ENCODE data around the gene RHEB.

Gene RHEB

DNA sequence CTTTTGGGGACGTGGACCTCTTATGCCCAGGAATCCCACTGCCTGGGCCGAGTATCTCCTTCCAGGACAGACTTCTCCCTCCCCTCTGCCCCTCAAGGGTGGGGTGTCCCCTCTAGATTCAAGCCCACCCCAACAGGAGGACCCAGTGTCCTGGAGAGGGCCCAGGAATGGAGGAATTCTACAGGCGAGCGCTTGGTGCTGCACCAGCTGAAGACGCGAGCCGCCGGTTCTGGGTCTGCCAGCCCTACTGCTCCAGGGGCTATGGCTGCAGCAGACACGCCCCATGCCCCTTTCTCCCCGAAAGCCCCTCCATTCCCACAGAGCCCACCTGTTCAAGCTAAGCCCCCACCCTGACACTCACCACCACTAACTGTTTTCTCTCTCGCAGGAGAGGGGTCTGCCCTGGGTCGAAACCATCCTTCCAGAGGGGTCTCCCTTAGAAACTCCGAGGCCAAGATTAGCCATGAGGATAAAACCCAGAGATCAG is 88.4 kb downstream of the RHEB start:
- no peak overlapping the region for H3K27ac ChIP-seq
- TF ChIP-seq, protein P1, sequence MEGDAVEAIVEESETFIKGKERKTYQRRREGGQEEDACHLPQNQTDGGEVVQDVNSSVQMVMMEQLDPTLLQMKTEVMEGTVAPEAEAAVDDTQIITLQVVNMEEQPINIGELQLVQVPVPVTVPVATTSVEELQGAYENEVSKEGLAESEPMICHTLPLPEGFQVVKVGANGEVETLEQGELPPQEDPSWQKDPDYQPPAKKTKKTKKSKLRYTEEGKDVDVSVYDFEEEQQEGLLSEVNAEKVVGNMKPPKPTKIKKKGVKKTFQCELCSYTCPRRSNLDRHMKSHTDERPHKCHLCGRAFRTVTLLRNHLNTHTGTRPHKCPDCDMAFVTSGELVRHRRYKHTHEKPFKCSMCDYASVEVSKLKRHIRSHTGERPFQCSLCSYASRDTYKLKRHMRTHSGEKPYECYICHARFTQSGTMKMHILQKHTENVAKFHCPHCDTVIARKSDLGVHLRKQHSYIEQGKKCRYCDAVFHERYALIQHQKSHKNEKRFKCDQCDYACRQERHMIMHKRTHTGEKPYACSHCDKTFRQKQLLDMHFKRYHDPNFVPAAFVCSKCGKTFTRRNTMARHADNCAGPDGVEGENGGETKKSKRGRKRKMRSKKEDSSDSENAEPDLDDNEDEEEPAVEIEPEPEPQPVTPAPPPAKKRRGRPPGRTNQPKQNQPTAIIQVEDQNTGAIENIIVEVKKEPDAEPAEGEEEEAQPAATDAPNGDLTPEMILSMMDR (IDR thresholded peaks at IDR 0.05): no peak

DNA sequence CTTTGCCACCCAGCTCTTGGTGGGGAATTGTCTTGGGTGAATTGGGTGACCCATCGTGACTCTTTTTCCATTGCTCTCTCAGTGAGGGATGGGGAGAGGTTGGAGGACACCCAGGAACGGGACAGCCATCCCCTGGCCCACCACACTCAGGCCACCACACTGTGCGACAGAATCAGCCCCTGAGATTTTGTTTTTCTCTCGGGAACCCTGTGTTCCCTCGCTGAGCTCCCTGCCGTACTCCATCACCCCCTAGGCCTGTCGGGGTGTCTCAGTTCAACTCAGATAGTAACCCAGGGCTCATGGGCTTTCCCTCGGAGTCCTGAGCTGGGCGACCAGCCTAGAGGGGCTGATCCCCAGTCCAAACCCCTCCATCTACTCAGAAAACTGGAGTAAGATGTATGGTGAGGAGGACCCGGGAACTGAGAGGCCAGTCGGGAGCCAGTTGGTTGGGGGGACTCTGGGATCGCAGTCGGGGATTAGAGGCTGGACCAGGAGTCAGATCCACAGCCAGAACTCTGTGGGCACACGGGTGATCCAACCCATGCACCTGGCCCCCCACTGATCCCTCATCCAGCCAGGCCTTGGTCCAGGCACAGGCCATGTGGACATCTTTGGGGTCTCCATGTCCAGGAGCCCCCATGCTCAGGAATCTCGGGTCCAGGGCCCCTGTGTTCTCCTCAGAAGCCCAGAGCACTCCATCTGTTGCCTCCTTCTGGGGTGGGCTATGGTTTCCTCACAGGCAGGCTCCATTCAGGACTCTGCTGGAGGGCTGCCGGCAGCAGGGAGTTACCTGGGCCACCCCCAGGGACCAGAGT is 89.1 kb downstream of the RHEB start:
- TF ChIP-seq, protein P1 (IDR thresholded peaks at IDR 0.05): no peak
- TF ChIP-seq ZFX (IDR thresholded peaks at IDR 0.05; ENCODE audit: borderline replicate concordance): no peak
- no peak overlapping the region for H3K27ac ChIP-seq

DNA sequence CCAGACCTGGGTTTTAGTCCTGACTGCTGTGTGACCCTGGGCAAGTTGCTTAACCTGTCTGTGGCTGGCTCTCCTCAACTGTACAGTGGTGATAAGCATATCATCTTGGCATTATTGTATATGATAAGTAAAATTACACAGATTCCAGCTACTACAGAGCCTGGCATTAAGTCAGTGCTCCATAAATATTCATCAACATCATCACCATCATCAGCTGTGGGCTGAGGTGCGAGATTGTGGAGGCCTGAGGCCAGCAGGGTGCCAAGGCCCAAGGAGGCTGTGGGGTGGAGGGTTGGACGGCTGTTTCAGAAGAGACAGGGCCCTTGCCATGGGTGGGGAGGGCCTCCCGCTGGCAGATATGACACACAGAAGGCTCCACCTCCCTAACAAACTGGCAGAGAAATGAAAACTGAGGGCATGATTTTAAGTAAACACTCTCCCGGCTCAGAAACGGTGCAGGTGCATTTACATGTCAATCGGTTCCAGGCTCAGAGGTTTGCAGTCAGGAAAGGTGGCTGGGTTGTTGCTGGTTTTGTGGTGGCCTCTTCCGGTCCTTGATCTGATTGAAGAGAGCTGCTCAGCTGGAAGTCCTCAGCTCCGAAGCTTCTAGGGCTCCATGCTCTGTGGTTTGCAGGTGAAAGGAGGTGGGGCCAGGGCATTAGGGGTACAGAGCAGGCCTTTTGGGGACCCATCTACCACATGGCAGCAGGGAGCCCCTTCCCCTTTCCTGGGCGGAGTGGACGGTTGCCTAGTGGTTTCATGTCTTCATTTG is 89.9 kb downstream of the RHEB start:
- TF ChIP-seq, protein P1 (IDR thresholded peaks at IDR 0.05): no peak
- TF ChIP-seq ZFX (IDR thresholded peaks at IDR 0.05; ENCODE audit: borderline replicate concordance): no peak
- no peak overlapping the region for H3K27ac ChIP-seq

DNA sequence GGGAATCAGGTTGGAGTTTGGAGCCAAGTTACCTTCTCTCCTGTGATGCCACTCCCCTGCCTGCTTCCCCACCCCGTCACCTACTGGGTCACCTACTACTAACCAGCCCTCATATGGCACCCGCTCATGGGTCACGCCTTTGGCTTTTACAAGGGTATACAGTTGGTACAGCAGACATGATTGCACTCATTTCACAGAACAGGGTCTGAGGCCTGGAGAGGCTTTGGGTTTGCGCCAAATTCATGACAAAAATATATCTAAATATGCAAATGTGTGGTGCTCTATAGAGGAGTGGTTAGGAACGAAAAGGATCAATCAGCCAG is 90.5 kb downstream of the RHEB start:
- H3K27ac ChIP-seq: no peak overlapping the region
- no peak for TF ChIP-seq ZFX (IDR thresholded peaks at IDR 0.05; ENCODE audit: borderline replicate concordance)
- TF ChIP-seq, protein P1 (IDR thresholded peaks at IDR 0.05): no peak

DNA sequence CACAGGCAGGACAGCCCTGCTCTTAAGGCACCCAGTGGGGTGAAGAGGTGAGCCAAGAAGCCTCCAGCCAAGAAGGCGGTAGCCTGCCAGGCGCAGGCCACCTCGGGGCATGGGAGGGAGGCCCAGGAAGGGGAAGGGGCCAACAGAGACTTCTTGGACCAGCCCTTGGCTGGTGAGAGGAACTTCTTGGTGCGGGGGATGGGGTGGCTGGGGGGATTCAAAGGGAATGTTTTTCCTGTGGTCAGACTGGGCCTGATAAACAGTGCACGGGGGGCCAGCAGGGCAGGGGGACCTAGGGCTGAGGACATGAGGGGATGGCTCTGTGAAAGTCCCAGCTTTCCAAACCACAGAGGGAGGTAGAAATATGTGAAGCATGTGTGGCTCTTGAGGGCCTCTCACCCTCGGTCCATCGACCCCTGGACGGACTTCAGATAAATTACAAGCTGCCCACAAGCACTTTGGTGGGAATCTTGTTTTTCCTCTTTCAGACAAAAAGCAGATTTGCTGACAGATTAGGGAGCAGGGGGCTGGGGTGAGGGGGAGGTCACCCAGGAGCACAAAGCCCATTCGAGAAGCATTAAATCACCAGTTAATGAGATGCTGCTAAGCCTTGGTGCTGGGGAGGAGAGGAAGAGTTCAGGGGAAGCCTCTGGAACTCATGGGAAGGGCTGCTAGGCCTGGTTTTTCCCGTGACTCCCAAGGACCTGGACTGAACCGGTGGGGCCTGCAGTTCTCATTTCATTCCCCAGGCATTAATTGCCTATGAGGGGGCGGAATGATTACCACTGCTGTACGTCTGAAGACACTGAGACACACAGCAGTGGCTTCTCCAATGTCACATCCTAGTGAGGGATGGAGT is 91.1 kb downstream of the RHEB start:
- TF ChIP-seq, protein P1 (IDR thresholded peaks at IDR 0.05): no peak
- no peak for TF ChIP-seq ZFX (IDR thresholded peaks at IDR 0.05; ENCODE audit: borderline replicate concordance)

DNA sequence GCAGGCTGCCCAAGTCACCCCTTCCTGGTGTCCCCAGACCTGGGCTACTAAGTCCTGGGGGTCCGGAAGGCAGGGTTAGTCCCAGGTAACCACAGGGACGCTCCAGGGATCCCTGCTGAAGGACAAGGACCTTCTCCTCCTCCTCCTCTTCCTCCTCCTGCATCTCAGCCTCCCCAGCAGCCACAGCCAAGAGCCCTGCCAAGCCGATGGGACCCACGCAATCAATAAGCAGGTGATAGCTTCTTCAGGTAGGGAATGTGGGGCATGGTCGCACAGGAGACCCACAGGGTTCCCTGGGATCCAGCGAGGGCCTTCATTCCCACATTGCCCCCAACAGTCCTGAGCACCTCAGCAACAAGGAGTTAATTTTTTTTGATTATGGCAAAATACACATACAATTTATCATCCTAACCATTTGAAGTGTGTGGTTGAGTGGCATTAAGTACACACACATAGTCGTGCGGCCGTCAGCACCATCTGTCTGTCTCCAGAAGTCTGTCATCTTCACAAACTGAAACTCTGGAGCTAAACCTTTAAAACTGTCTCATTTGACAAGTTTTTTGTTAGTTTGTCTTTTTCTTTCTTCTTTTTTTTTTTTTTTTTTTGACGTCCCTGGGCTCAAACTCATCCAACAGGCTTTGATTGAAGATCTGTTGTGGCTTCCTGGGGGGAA is 91.9 kb downstream of the RHEB start:
- H3K27ac ChIP-seq: no peak overlapping the region
- TF ChIP-seq, protein P1 (IDR thresholded peaks at IDR 0.05): no peak
- no peak for TF ChIP-seq ZFX (IDR thresholded peaks at IDR 0.05; ENCODE audit: borderline replicate concordance)

More for the DNA sequence above, 91.1 kb downstream of the RHEB start:
- H3K27ac ChIP-seq: no peak overlapping the region
